Measurements from ENCODE around the gene TECPR1.

Gene TECPR1

GRCh38 chr7:98210513-98211220 lies 41.4 kb downstream of the TECPR1 start:
- no peak for DNase-seq (ENCODE audit: low spot score)

GRCh38 chr7:98209166-98209920 lies 42.7 kb downstream of the TECPR1 start:
- no peak for DNase-seq (ENCODE audit: low spot score)

DNA sequence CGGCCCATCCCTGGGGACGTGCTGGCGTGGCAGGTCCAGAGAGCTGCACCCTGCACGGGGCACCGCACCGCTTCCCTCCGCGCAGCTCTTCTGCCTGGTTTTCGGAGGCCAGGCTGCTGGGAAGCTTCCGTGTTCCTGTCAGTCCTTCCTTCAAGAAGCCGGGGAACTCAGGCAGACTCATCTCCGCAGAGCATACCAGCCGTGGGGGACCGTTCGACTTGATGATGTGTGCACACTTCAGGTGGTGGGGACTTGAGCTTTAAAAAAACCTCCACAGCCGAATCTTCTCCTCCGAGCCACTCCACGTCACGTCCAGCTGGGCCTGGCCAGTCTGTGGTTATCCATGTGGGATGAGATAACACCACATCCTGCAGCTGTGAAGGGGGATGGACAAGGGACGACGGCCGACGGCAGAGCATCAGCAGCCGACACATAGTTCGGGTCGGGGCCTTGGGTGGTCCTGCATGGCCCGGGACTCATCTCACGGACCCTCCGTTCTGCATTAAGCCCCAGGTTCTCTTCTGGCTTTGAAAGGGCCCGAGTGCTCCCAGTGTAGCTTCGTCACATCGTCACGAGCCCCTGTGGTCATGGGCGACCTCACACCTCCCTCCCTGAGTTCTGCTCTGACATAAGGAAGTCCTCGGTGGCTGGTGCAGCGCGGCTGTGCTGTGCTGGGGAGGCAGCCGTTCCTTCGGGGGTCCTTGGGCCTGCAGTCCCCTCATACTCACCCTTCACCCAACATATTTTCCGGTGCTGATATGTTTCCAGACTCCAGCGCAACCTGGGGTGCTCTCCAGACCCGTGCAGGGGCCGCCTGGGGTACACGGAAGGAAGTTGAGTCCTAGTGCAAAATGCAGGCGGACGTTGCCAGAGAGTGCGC lies 45.3 kb downstream of the TECPR1 start:
- DNase-seq (ENCODE audit: low spot score), result no peak

- DNase-seq (ENCODE audit: low spot score), result no peak
Measured at GRCh38 chr7:98205162-98205845, 46.7 kb downstream of the TECPR1 start.

DNA sequence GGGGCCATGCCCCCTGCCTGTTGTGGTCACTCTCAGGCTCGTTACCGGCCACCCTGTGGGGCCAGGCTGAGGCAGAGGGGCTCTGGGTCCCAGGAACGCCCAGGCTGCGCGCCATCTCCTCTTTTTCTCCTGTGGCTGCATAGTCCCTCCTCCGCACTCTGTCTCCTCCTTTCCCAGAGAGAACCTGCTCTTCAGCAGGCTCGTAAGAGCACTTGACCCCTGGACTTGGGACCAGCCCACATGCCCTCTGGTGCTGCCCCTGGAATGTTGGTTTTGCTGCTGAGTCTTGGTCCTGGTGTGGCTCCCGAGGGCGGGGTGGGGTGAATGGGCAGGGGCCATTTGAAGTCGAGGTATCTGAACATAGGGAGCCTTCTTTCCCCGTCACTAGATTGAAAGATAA lies 47.4 kb downstream of the TECPR1 start:
- DNase-seq (ENCODE audit: low spot score), result no peak

DNA sequence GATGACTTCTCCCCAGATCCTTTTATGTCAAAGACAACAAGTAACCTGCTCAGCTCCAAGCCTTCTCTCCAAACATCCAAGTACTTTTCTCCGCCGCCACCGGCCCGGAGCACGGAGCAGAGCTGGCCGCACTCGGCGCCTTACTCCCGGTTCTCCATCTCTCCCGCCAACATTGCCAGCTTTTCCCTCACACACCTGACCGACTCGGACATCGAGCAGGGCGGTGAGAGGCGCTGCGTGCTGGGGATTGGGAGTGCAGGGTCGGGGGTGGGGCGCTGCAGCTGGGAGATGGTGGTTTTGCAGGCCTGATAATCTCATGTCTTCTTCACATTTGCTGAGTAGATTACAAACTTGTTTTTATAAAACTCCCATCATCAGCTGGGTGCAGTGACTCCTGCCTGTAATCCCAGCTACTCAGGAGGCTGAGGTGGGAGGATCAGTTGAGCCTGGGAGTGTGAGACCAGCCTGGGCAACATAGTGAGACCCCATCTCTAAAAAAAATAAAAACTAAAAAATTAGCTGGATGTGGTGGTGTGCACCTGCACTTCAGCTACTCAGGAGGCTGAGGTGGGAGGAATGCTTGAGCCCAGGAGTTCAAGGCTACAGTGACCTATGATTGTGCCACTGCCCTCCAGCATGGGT lies 47.9 kb downstream of the TECPR1 start:
- no peak for DNase-seq (ENCODE audit: low spot score)

GRCh38 chr7:98203261-98203963 lies 48.6 kb downstream of the TECPR1 start:
- DNase-seq (ENCODE audit: low spot score), result no peak

GRCh38 chr7:98202367-98203195 lies 49.5 kb downstream of the TECPR1 start:
- DNase-seq (ENCODE audit: low spot score), result no peak

- no peak for DNase-seq (ENCODE audit: low spot score)
Measured at GRCh38 chr7:98200364-98200763, 51.7 kb downstream of the TECPR1 start.

DNA sequence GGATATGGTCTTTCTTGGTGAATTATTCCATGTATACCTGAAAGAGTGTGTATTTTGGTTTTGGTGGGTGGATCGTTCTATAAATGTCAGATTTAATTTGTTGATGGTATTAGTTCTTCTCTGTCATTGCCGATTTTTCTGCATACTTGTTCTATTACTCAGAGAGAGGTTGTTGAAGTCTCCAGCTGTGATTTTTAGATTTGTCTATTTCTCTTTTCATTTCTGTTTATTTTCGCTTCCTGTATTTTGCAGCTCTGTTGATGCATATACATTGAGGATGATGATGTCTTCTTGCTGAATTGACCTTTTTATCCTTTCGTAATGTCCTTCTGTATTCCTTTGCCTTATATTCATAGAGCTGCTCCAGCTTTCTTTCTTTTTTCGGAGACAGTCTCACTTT lies 52.9 kb downstream of the TECPR1 start:
- no peak for DNase-seq (ENCODE audit: low spot score)

DNA sequence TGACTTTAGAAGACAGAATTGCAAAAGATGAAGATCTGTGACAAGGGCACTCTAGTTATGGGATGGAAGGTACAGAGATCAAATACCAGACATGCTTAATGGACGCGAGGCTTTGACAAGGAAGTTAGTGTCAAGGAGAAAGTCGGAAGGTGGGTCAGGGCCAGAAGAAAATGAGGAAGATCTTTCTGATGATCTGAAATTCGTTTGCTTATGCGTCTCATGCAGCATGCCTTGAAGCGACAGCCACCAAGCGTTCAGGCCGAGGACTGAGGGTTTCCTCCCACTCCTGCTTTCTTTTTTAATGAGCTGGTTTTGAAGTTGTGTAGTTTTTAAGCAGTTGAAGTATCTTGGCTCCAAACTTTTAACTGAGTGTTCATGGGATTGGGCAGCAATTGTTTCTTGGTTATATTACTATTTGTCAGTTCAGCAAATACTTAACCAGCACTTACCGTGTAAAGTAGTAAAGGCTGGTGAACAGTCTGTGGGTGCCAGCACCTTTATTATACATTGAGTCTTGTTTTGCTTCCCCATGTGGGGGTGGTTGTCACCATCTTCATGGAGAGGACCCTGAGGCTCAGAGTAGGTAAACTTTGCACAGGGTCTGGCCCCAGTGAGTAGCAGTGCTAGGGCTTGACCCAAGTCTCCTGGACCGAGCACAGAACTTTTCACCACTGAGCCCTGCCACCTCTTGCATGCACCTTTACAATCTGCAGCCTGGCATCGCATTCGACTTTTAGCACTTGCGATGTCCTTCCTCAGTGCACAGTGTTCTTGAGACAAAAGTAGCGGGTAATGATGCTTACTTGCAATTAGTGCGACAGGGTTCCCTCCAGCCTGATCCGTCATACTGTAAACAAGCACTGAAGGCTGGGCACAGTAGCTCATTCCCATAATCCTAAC lies 55.1 kb downstream of the TECPR1 start:
- DNase-seq (ENCODE audit: low spot score), result no peak

GRCh38 chr7:98194672-98195457 lies 57.2 kb downstream of the TECPR1 start:
- DNase-seq (ENCODE audit: low spot score), result no peak

- DNase-seq (ENCODE audit: low spot score), result no peak
Measured at GRCh38 chr7:98194186-98194585, 57.8 kb downstream of the TECPR1 start.

- DNase-seq (ENCODE audit: low spot score), result no peak
Measured at GRCh38 chr7:98193474-98194180, 58.4 kb downstream of the TECPR1 start.

DNA sequence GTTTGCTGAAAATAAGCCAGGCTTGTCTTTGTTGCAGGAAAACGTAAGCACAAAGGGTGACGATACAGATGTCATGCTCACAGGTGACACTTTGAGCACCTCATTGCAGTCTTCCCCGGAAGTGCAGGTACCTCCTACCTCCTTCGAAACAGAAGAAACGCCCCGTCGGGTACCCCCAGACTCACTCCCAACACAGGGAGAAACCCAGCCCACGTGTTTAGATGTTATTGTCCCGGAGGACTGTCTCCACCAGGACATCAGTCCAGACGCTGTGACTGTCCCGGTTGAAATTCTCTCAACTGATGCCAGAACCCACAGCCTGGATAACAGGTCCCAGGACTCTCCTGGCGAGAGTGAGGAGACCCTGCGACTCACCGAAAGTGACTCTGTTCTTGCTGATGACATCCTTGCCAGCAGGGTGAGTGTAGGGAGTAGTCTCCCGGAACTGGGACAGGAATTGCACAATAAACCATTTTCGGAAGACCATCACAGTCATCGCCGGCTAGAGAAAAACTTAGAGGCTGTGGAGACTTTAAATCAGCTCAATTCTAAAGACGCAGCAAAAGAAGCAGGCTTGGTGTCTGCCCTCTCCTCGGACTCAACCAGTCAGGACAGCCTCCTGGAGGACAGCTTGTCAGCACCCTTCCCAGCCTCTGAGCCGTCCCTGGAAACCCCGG lies 59.1 kb downstream of the TECPR1 start:
- no peak for DNase-seq (ENCODE audit: low spot score)

GRCh38 chr7:98191668-98192431 lies 60.2 kb downstream of the TECPR1 start:
- DNase-seq (ENCODE audit: low spot score), result no peak

All from kidney tubule cell (primary cell).